Measurements from ENCODE around the gene ADRA2A.

ADRA2A gene

GRCh38 chr10:111089293-111089692 lies 12.5 kb downstream of the ADRA2A start:
- no peak for TF ChIP-seq RARB (CRISPR knock-in tag; IDR thresholded peaks at IDR 0.05)
- no peak for TF ChIP-seq PPARA (CRISPR knock-in tag; IDR thresholded peaks at IDR 0.05; ENCODE audit: borderline replicate concordance)
- TF ChIP-seq ZFP30 (CRISPR knock-in tag; IDR thresholded peaks at IDR 0.05): no peak
- no peak for TF ChIP-seq POU6F1 (CRISPR knock-in tag; IDR thresholded peaks at IDR 0.05; ENCODE audit: borderline replicate concordance, low read depth)
- no peak for TF ChIP-seq TOX (CRISPR knock-in tag; IDR thresholded peaks at IDR 0.05; ENCODE audit: borderline replicate concordance)
- ATAC-seq: no peak

- TF ChIP-seq PATZ1 (CRISPR knock-in tag; IDR thresholded peaks at IDR 0.05; ENCODE audit: borderline replicate concordance) (no peak), GLIS3 (CRISPR knock-in tag; IDR thresholded peaks at IDR 0.05) (no peak), POU6F1 (CRISPR knock-in tag; IDR thresholded peaks at IDR 0.05; ENCODE audit: borderline replicate concordance, low read depth) (no peak), ZFP3 (CRISPR knock-in tag; IDR thresholded peaks at IDR 0.05) (no peak), CREB5 (CRISPR knock-in tag; IDR thresholded peaks at IDR 0.05; ENCODE audit: low read depth) (no peak), ARNTL (CRISPR knock-in tag; IDR thresholded peaks at IDR 0.05; ENCODE audit: borderline replicate concordance, low read depth) (no peak), ESRRG (CRISPR knock-in tag; IDR thresholded peaks at IDR 0.05) (no peak), OSR1 (CRISPR knock-in tag; IDR thresholded peaks at IDR 0.05) (no peak), BACH2 (CRISPR knock-in tag; IDR thresholded peaks at IDR 0.05; ENCODE audit: borderline replicate concordance) (no peak), ZNF70 (CRISPR knock-in tag; IDR thresholded peaks at IDR 0.05) (no peak)
- ATAC-seq: no peak
These were observed 15.0 kb downstream of the ADRA2A start for GRCh38 chr10:111091833-111092232.

- ATAC-seq: no peak
- TF ChIP-seq TOX (CRISPR knock-in tag; IDR thresholded peaks at IDR 0.05; ENCODE audit: borderline replicate concordance) (no peak), TSHZ2 (CRISPR knock-in tag; IDR thresholded peaks at IDR 0.05) (no peak), GLIS3 (CRISPR knock-in tag; IDR thresholded peaks at IDR 0.05) (no peak), CREB5 (CRISPR knock-in tag; IDR thresholded peaks at IDR 0.05; ENCODE audit: low read depth) (no peak), ZNF70 (CRISPR knock-in tag; IDR thresholded peaks at IDR 0.05) (no peak), CSDC2 (CRISPR knock-in tag; IDR thresholded peaks at IDR 0.05) (no peak), SNAI2 (CRISPR knock-in tag; IDR thresholded peaks at IDR 0.05) (no peak), POU6F1 (CRISPR knock-in tag; IDR thresholded peaks at IDR 0.05; ENCODE audit: borderline replicate concordance, low read depth) (no peak), ZFP3 (CRISPR knock-in tag; IDR thresholded peaks at IDR 0.05) (no peak)
These were observed 17.0 kb downstream of the ADRA2A start for GRCh38 chr10:111093741-111094380.
